ENCODE results near the gene NELL2.

Gene NELL2

DNA sequence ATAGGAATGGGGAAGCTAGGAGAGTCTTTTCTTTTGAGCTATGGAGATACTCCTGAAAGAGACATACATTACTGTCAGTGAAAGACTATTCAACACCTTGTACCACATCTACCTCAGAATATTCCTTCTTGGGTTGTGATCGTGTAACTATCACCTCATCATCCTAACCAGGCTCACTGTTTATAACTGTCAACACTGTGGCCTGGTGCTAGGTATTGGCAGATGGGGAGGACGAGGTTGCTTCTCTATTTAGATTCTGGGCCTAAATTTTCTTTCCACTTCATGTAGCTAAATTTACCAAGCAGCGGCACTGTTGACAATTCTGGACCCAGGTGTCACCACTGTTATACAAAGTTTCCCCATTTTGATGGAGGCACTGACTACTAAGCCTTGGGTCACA is 354.4 kb downstream of the NELL2 start:
- DNase-seq = no peak

- no peak for DNase-seq
Measured at GRCh38 chr12:44519931-44520330, 356.2 kb downstream of the NELL2 start.

GRCh38 chr12:44511289-44511688 is 364.8 kb downstream of the NELL2 start:
- DNase-seq = no peak

DNA sequence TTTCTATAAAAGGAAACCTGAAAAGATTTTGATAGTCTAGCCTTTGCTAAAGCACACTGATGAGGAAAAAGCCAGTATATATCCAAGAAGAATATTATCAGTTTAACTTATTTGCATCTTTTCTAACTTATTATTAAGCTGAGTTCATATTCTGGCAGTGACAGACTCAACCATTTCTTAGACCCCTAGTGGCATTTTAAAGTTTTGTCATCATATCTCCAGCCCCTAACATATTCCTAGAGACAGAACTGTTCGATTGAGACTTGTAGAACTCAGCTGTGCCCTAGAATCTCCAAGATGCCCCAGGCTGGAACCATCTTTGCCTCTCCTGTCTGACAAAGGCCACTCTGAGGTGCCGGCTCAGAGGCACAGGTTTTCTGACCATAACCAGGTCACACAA is 365.6 kb downstream of the NELL2 start:
- DNase-seq = no peak

DNA sequence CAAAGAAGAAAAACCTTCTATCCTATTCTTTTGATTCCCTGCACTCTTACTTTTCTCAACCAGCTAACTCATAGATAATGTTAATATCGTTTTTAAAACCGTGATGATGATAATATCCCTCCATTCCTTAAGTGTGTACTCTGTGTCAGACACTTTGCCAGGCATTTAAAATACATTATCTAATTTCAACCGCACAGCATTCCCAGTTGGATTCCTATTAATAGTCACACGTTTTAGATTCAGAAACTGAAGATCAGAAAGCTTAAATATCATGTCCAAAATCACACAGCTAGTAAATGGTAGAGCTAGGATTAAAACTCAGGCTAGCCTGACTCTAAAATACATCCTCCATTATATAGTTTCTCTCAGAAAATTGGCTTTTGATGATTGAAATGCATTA is 366.0 kb downstream of the NELL2 start:
- no peak for DNase-seq

GRCh38 chr12:44509471-44509870 is 366.6 kb downstream of the NELL2 start:
- no peak for DNase-seq

GRCh38 chr12:44507461-44507860 is 368.7 kb downstream of the NELL2 start:
- DNase-seq = no peak

DNA sequence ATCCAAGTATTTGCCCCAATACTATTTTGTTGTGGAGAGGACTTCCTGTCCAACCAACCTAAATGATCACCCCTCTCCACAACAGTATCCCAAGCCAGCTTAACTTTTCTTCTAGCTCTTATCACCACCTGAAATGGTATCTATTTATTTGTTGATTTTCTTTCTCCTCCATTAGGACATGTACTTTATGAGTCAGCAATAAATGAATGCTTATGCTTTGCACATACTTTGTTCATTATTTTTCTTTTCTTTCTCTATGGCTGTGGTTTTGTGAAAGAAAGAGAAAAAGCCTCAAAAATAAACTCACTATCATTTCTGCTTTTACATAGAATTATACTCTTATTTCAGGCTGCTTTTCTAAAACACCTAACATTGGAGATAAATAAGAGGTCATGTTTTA is 371.3 kb downstream of the NELL2 start:
- no peak for DNase-seq

DNA sequence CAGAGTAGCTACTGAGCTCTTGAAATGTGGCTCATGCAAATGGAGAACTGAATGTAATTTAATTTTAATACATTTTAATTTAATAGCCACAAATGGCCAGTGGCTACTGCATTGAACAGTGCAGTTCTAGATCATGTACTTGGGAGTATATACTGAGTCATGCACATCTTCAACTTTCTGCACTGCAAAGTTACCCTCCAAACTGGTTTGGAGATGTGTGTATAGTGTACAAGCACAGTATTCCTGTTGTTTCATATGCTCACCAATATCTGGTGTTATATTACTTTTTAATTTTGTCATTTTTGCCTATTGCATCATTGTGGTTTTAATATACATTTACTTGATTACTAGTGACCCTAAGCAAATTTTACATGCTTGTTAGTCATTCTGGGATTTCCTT is 372.8 kb downstream of the NELL2 start:
- no peak for DNase-seq

DNA sequence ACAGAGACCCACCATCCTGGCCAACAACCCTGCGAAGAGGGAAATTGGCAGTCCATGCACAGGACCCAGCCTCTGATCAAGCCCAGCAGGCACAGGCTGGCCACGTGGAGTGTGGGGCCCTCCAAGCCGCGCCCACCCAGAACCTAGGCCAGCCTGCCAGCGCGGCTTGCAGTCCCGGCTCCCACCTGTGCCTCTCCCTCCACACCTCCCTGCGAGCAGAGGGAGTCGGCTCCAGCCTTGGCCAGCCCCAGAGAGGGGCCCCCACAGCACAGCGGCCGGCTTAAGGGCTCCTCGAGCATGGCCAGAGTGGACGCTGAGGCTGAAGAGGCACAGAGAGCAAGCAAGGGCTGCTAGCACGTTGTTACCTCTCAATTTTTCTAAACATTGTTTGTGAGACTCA is 373.4 kb downstream of the NELL2 start:
- DNase-seq = no peak

DNA sequence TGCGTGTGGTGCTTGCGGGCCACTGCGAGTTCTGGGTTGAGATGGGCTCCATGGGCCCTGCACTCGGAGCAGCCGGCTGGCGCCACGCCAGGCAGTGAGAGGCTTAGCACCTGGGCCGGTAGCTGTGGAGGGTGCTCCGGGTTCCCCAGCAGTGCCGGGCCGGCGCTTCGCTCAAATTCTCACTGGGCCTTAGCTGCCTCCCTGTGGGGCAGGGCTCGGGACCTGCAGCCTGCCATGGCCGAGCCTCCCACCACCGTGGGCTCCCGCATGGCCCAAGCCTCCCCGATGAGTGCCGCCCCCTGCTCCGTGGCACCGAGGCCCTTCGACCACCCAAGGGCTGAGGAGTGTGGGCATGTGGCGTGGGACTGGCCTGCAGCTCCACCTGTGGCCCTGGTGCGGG is 375.7 kb downstream of the NELL2 start:
- no peak for DNase-seq

- no peak for DNase-seq
Measured at GRCh38 chr12:44497044-44497443, 379.1 kb downstream of the NELL2 start.

GRCh38 chr12:44490181-44490580 is 385.9 kb downstream of the NELL2 start:
- no peak for DNase-seq

DNA sequence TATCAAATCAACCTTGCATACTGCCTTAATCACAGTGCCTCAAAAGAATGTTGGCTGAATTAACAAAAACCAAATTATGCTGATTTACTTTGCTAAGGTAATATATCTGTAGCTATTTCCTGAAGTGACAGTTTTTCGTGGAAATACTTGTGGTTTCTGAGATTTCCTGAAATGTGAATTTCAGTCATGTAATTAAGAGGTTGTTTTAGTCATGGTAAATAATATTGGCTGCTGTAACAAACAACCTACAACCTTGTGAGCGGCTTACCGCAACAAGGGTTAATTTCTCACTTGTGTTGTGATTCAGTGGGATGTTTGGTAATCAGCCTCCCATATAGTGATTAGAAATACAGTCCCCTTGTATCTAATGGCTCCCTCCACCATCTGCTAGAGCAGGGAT is 387.9 kb downstream of the NELL2 start:
- no peak for DNase-seq

GRCh38 chr12:44484862-44485261 is 391.3 kb downstream of the NELL2 start:
- DNase-seq = no peak

DNA sequence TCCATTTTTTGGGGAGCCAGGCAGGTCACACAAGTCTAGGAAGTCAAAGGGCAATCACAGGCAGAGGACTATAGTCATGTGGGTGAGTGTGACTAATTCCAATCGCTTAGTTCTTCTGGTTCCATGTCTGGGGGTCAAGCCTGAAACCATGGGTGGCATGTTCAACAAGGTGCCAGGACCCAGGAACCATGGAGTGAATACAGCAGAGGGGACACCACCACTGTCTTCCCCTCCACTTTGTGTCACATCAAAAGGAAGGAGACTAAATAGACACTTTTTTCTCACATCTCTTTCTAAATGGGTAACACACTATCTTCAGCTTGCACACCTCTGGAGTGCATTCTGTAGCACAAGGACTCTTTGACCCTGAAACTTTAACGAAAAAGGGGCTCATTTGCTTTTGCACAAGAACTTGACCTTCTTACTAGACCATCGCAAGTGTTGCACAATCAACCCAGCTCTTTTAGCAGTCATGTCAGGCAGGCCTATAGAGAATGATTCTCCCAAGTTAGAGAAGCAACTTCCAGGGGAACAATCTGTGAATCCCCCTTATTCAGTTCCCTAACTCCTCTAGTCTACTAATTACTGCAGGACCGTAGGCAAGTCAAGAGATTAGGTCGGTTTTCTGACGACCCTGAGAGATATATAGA is 398.7 kb downstream of the NELL2 start:
- DNase-seq = no peak

- no peak for DNase-seq
Measured at GRCh38 chr12:44476683-44477082, 399.4 kb downstream of the NELL2 start.

DNA sequence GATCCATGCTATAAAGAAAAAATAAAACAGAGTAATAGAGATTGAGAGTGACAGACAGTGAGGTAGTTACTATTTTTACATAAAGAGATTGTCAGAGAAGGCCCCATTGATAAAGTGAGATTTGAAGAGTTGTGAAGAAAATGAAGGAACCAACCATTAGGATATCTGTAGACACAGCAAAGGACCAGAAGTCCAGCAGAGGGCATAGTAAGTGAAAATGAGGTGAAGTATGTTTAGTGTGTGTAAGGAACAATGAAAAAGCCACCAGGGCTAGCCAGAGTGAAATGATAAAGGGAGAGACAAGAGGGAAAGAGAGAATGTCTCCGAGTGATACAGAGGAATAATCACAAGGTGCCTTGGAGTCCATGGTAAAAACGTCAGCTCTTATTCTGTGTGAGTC is 411.0 kb downstream of the NELL2 start:
- no peak for DNase-seq

GRCh38 chr12:44464180-44464579 is 411.9 kb downstream of the NELL2 start:
- DNase-seq = no peak

DNA sequence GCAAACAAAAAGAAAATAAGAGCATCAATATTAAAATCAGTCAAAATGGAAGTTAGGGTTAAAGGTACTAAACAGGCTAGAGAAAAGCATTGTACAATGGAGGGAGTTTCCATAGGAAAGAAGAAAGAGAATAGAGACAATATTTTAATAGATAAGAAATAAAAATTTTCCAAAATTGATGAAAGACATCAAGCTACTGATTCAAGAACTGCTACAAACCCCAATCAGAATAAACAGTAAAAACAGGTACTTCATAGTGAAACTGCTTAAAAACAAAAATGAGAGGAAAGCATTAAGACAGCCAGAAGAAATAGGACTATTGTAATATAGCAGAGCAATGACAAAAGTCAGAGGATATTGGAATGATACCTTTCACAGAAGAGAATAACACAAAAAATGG is 413.4 kb downstream of the NELL2 start:
- no peak for DNase-seq

DNA sequence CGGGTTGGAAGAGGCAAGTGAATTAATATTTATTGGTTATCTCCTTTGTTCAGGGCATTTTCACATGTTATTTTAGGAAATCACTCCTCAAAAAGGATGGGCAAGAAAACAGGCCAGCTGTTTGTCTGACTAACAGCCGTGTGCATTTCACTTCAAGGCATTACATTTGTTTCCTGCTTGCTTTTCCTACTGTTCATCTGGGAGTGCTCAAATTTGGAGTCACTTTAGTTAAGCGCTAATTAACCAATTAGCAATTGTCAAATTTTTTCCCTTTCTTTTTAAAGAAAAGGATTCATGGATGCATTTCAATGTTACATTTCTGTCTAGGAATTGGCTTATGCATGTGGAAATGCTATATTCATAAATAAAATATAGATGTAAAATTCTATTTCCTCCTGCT is 415.9 kb downstream of the NELL2 start:
- DNase-seq = no peak

GRCh38 chr12:44459569-44459968 is 416.5 kb downstream of the NELL2 start:
- no peak for DNase-seq
